SU-DHL-6 (cell line): ENCODE results near the gene VPS9D1.

Experiments used
- H2AFZ ChIP-seq: fragments of 200-600 bp; sonication (generic); 2 replicates; pipeline ENCODE4 v1.6.1; 2014; ENCODE audit warnings: low read depth, mild to moderate bottlenecking, moderate library complexity, mixed read lengths, antibody characterized with exemption, low read length; ENCODE audit not compliant: severe bottlenecking
- H3F3A ChIP-seq: fragments of 200-600 bp; shearing (Covaris generic); 2 replicates; pipeline ENCODE4 v1.6.0; 2016; ENCODE audit warnings: antibody characterized with exemption, mild to moderate bottlenecking; ENCODE audit not compliant: insufficient read depth
- H3K27ac ChIP-seq: fragments of 200-600 bp; sonication (generic); 2 replicates; pipeline ENCODE4 v1.5.1; 2016; ENCODE audit warnings: low read depth, mild to moderate bottlenecking, low read length, moderate library complexity, mixed read lengths
- H3K27me3 ChIP-seq: fragments of 200-600 bp; sonication (generic), shearing (Covaris generic); 2 replicates; pipeline ENCODE4 v1.6.0; 2014; ENCODE audit warnings: mild to moderate bottlenecking, low read length
- H3K36me3 ChIP-seq: fragments of 200-600 bp; sonication (generic); 2 replicates; pipeline ENCODE4 v1.6.1; 2014; ENCODE audit warnings: mild to moderate bottlenecking, low read length, mixed read lengths
- H3K4me2 ChIP-seq: fragments of 300-600, 200-600 bp; shearing (Covaris generic), sonication (generic); 2 replicates; pipeline ENCODE4 v1.6.0; 2014; ENCODE audit warnings: low read length, low read depth, mild to moderate bottlenecking; ENCODE audit not compliant: poor library complexity, severe bottlenecking
- H3K4me3 ChIP-seq: fragments of 200-600 bp; sonication (generic); 2 replicates; pipeline ENCODE4 v1.5.1; 2014; ENCODE audit warnings: antibody characterized with exemption, low read length, mild to moderate bottlenecking, mixed read lengths; ENCODE audit not compliant: insufficient read depth, poor library complexity, severe bottlenecking
- H3K79me2 ChIP-seq: fragments of 200-600 bp; sonication (generic); 2 replicates; pipeline ENCODE4 v1.6.1; 2014; ENCODE audit warnings: mild to moderate bottlenecking, low read length, moderate library complexity; ENCODE audit not compliant: insufficient read depth
- H3K9ac ChIP-seq: fragments of 200-600 bp; sonication (generic); 2 replicates; pipeline ENCODE4 v1.7.0; 2014; ENCODE audit warnings: mild to moderate bottlenecking, low read length
- H3K9me2 ChIP-seq: fragments of 200-600 bp; sonication (generic); replicated peaks from 2 replicates; pipeline ENCODE4 v1.6.1; 2014; ENCODE audit warnings: low read length; ENCODE audit not compliant: insufficient read depth
- H3K9me3 ChIP-seq: fragments of 200-600 bp; sonication (generic); 2 replicates; pipeline ENCODE4 v1.6.1; 2014; ENCODE audit warnings: low read length, mixed read lengths; ENCODE audit not compliant: insufficient read depth
- H4K20me1 ChIP-seq: fragments of 200-600 bp; sonication (generic); 2 replicates; pipeline ENCODE4 v1.6.1; 2014; ENCODE audit warnings: low read depth, mild to moderate bottlenecking, antibody characterized with exemption, low read length, moderate library complexity, mixed read lengths
- EZH2phosphoT487 ChIP-seq: fragments of 200-600 bp; sonication (generic), shearing (Covaris generic); conservative IDR thresholded peaks from 2 replicates; pipeline ENCODE4 v1.6.1; 2018; ENCODE audit warnings: mild to moderate bottlenecking, antibody characterized with exemption, low read length, moderate library complexity, mixed read lengths
- TF ChIP-seq, protein P1 (sequence below): fragments of 200-600 bp; sonication (generic); IDR thresholded peaks from one replicate; pipeline ENCODE4 v1.5.1; 2017; ENCODE audit warnings: antibody characterized with exemption, mild to moderate bottlenecking, low read length, moderate library complexity; ENCODE audit not compliant: insufficient read depth, poor library complexity, severe bottlenecking

The VPS9D1 gene

GRCh38 chr16:89704281-89704680 is 16.4 kb downstream of the VPS9D1 start:
- Histone ChIP-seq H3K27ac (no peak overlapping the region), H3K9ac (no peak overlapping the region), H2AFZ (no peak overlapping the region), H3F3A (no peaks in the 10 kb centered on the region), H3K9me2 (no peaks in the 10 kb centered on the region), H3K36me3 (no peaks in the 10 kb centered on the region), H3K4me3 (no peak overlapping the region), H3K79me2 (no peaks in the 10 kb centered on the region), H3K27me3 (no peaks in the 10 kb centered on the region), H4K20me1 (no peaks in the 10 kb centered on the region; the same call in 1 of the 2 replicates), H3K4me2 (no peak overlapping the region), H3K9me3 (no peaks in the 10 kb centered on the region)
- TF ChIP-seq, protein P1, sequence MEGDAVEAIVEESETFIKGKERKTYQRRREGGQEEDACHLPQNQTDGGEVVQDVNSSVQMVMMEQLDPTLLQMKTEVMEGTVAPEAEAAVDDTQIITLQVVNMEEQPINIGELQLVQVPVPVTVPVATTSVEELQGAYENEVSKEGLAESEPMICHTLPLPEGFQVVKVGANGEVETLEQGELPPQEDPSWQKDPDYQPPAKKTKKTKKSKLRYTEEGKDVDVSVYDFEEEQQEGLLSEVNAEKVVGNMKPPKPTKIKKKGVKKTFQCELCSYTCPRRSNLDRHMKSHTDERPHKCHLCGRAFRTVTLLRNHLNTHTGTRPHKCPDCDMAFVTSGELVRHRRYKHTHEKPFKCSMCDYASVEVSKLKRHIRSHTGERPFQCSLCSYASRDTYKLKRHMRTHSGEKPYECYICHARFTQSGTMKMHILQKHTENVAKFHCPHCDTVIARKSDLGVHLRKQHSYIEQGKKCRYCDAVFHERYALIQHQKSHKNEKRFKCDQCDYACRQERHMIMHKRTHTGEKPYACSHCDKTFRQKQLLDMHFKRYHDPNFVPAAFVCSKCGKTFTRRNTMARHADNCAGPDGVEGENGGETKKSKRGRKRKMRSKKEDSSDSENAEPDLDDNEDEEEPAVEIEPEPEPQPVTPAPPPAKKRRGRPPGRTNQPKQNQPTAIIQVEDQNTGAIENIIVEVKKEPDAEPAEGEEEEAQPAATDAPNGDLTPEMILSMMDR = no peak
- TF ChIP-seq EZH2phosphoT487 = no peak

DNA sequence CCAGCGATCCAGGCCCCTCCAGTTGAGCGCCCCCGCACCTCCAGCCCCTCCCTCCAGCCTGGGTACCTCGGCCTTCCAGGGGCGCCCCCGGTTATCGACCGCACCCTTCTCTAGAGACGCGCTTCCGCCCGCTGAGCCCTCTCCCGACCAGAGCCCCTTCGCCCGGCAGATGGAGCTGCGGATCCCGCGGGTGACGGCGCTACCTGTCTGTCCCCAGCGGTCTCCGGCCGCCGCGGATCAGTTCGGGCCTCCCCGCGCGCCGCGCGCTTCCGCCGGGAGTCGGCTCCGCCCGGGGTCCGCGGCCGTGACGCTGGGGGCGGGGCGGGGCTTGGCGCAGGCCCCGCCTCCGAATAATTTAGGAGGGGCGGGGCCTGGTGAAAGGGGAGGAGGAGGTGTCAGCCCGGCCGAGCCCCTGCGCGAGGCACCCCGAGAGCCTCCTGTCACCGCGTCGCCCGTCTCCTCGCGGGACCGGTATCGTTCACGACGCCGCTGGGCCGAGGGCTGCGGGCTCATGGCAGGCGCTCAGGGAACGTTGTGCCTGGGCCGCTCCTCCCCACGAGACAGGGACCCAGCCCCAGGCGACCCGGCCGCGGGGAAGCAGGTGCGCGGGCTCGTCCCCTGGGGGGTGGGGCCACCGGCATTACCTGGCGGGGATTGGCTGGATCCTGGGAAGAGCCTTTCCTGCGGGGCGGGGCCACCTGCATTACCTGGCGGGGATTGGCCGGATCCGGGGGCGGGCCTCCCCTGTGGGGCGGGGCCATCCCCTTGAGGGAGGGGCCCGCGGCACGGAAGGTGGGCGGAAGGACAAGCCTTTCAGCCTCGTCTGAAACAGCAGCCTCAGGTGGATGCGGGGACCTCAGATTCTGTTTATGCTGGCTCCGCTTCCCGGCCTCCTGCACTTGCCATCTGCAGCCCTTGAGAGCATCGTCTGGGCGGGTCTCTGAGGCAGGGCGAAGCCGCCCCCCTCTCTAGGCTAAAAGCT is 19.0 kb downstream of the VPS9D1 start, which contains the start of gene SPATA2L:
TSS of gene SPATA2L (minus strand) at position 281 of the 982 bp plus-strand sequence. CDS start 473 bp downstream, outside the sequence.
- TF ChIP-seq, protein P1 = no peak
- no peak for TF ChIP-seq EZH2phosphoT487
- Histone ChIP-seq H3K4me2 (peak within 1 kb of the TSS; percentile 52), H4K20me1 (no peaks in the 10 kb centered on the region; the same call in 1 of the 2 replicates), H3K36me3 (no peaks in the 10 kb centered on the region), H3K79me2 (no peaks in the 10 kb centered on the region), H3K4me3 (peak within 1 kb of the TSS; percentile 57), H3K9ac (peak within 1 kb of the TSS; percentile 65), H2AFZ (peak within 1 kb of the TSS; percentile 46), H3K9me3 (no peaks in the 10 kb centered on the region), H3K27ac (peak within 1 kb of the TSS; percentile 57), H3F3A (no peaks in the 10 kb centered on the region), H3K9me2 (no peaks in the 10 kb centered on the region), H3K27me3 (no peaks in the 10 kb centered on the region)

DNA sequence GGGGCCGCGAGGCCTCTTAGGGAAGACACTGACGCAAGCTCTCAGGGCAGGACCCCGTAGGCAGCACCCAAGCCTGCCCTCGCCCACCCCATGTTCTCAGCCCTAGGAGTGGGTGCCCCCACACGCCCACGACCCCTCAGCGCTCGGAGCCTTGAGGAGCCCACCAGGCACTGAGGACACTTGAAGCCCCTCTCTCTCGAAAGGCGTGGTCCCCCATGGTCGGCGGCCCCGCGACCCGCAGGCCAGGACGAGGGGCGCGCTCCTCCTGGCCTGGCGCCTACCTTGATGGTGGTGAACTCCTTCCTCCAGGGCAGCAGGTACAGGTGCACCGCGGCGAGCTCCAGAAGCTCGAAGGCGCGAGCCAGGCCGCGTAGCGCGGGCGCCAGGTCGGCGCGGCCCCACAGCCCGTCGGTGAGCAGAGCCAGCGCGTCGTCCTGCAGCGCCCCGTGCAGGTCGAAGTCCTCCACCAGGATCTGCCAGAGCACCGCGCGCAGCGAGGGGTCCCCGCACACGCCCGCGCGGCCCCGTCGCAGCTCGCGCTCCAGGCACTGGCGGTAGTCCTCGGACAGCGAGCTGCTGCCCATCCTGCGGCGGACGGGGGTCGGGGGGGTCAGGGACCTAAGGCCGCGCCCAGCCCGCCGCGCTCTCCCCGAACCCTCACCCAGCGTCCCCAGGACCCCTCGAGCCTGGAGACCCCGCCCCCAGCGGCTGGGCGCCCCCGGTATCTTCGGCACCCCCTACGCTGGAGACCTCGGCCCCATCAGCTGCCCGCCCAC is 19.9 kb downstream of the VPS9D1 start:
- no peaks in the 10 kb centered on the region for H3K9me3 ChIP-seq
- H3K36me3 ChIP-seq = no peaks in the 10 kb centered on the region
- H3F3A ChIP-seq = no peaks in the 10 kb centered on the region
- TF ChIP-seq EZH2phosphoT487 = no peak
- TF ChIP-seq, protein P1 = no peak
- H3K9ac ChIP-seq = peak overlapping the region; percentile 65
- no peaks in the 10 kb centered on the region; the same call in 1 of the 2 replicates for H4K20me1 ChIP-seq
- H3K4me3 ChIP-seq = peak overlapping the region; percentile 57
- H3K27ac ChIP-seq = peak overlapping the region; percentile 57
- H3K79me2 ChIP-seq = no peaks in the 10 kb centered on the region
- no peaks in the 10 kb centered on the region for H3K27me3 ChIP-seq
- no peaks in the 10 kb centered on the region for H3K9me2 ChIP-seq
- peak overlapping the region; percentile 52 for H3K4me2 ChIP-seq
- peak overlapping the region; percentile 46 for H2AFZ ChIP-seq
